Measurements from ENCODE around the gene SNX1. TPM values are rescaled to one million over a fixed set of nuclear protein-coding genes. Genes with fewer than 3 reads are reported as not detected.
"Not testable (repeated sequence)": the region's sequence is repeated elsewhere in the genome, so short reads cannot be mapped to it uniquely, and the experiment has no call there.

Gene SNX1
- polyA plus RNA-seq, 4 donors = 56.5 to 95.7 (median 75.0) TPM

DNA sequence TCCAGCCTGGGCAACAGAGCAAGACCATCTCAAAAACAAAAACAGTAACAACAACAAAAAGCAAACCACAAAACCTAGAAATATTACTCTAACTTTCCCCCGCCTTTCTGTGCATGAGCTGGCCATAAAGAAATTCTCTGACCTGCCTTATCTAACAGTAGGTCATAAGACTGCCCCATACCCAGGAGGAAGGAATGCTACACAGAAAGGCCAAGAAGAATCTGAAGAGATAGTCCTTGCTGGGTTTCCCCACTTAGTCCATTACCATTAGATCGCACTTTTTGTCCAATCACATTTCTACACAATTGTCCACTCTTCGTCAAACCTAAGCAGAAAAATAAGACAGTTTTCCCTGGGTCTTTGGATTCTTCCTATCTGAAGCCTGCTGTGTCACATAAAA, 25.7 kb upstream of the SNX1 start:
- FAIRE-seq (no peak), DNase-seq (peak in 1 of 2 donors; percentile 61)
- Histone ChIP-seq H3K27me3 (ENCODE audit: control insufficient read depth in 3 of 3, insufficient read depth in 3 of 3, low read length in 3 of 3) (no peaks in the 10 kb centered on the region), H3K4me1 (ENCODE audit: control insufficient read depth in 3 of 3, insufficient read depth in 2 of 3, low read depth in 1 of 3, low read length in 2 of 3) (peaks cover 0 to 27% (median 3%) of the 10 kb centered on the region in 3 donors), H3K36me3 (ENCODE audit: control insufficient read depth in 3 of 3, insufficient read depth in 2 of 3, low read depth in 1 of 3, low read length in 3 of 3) (peaks cover 2 to 11% (median 11%) of the 10 kb centered on the region in 3 donors), H3K4me3 (ENCODE audit: low read depth in 1 of 3, low read length in 3 of 3) (no peak overlapping the region), H3K27ac (ENCODE audit: low read depth in 1 of 3, low read length in 2 of 3) (peak overlapping the region in 2 of 3 donors; percentile 15 to 61), H3K9me3 (ENCODE audit: control insufficient read depth in 2 of 2, insufficient read depth in 1 of 2, low read depth in 1 of 2, low read length in 1 of 2) (no peaks in the 10 kb centered on the region)
- 93 to 100% (median 95%) methylated on average over 3 of the region's 3 CpGs for WGBS, 3 donors

DNA sequence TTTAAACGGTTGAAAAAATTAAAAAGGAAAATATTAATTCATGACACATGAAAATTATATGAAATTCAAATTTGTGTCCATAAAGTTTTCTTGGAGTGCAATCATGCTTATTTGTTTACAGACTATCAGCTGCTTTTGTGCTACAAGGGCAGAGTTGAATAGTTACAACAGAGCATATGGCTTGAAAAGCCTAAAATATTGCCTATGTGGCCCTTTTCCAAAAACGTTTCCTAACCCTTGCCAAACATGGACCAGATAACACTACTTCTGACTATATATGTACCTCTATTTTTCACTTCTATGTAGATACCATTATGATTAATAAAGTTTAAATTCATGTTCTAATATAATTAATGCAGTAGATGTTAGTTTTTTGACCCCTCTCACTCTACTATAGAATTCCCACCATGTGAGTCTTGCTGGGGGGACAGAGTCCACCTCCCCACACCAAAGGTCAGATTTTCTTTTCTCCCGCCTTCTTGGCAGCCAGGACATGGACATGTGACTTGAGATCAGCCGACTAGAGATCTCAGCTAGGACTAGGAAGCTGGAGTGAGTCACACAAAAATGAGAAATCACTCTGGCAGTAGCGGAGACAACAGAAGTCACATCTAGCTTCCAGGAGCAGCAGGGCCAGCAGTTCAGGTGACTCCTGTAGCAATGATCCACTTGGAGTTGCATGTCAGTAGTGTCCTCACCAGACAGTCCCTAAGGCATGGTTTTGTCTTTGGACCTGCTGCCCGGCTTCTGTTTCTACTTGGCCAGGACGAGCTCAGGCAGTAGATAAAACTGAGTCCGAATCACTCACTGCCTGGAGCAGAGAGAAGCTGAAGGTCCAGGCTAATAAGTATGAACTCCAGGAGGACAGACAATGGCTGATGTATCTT, 24.6 kb upstream of the SNX1 start:
- WGBS, 3 donors = 49 to 54% (median 50%) methylated on average over 8 of the region's 8 CpGs
- Histone ChIP-seq H3K27me3 (ENCODE audit: control insufficient read depth in 3 of 3, insufficient read depth in 3 of 3, low read length in 3 of 3) (no peaks in the 10 kb centered on the region), H3K4me3 (ENCODE audit: low read depth in 1 of 3, low read length in 3 of 3) (no peak overlapping the region), H3K4me1 (ENCODE audit: control insufficient read depth in 3 of 3, insufficient read depth in 2 of 3, low read depth in 1 of 3, low read length in 2 of 3) (peaks cover 0 to 27% (median 3%) of the 10 kb centered on the region in 3 donors), H3K36me3 (ENCODE audit: control insufficient read depth in 3 of 3, insufficient read depth in 2 of 3, low read depth in 1 of 3, low read length in 3 of 3) (peaks cover 2 to 16% (median 12%) of the 10 kb centered on the region in 3 donors), H3K9me3 (ENCODE audit: control insufficient read depth in 2 of 2, insufficient read depth in 1 of 2, low read depth in 1 of 2, low read length in 1 of 2) (no peaks in the 10 kb centered on the region), H3K27ac (ENCODE audit: low read depth in 1 of 3, low read length in 2 of 3) (peak overlapping the region; percentile 61 to 68 (median 67))
- DNase-seq (peak; percentile 89 to 92), FAIRE-seq (no peak)

DNA sequence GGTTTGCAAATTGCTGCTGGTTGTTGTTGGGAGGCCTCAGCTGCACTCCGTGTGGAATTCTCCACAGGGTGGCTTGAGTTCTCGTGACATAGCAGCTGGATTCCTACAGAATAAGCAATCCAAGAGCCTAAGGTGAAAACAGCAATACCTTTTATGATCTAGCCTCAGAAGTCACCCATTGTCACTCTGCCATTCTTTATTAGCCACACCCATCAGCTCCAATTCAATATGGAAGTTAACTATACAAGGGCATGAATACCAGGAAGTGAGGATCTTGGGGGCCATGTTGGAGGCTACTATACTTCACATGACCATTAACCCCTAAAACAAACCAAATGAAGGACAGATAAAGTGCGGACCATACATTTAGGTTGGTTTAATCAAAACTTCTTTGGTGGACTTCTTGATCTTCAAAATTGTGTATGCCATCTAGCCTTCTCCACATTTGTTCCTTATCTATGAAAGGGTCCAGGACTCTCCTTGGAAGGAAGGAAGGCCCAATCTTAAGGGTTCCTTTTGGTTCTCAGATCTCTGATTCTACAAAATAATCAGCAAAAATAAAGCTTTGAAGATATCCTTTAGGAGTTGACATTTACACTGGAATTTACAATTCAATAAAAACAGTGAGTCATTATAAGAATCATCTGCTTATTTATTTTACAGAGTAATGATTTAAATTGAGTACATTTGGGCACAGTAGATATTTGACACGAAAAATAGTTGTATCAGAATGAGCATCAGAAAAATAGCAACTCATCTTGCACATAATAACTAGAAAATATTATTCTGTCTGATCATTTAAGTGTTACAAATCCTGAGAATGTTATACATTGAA, 23.6 kb upstream of the SNX1 start:
- FAIRE-seq = no peak
- peaks cover 0 to 27% (median 3%) of the 10 kb centered on the region in 3 donors for H3K4me1 ChIP-seq (ENCODE audit: control insufficient read depth in 3 of 3, insufficient read depth in 2 of 3, low read depth in 1 of 3, low read length in 2 of 3)
- peak in 1 of 2 donors; percentile 26 for DNase-seq
- peaks cover 2 to 20% (median 12%) of the 10 kb centered on the region in 3 donors for H3K36me3 ChIP-seq (ENCODE audit: control insufficient read depth in 3 of 3, insufficient read depth in 2 of 3, low read depth in 1 of 3, low read length in 3 of 3)
- WGBS, 3 donors = 88 to 97% (median 95%) methylated on average over 4 of the region's 4 CpGs
- no peaks in the 10 kb centered on the region for H3K9me3 ChIP-seq (ENCODE audit: control insufficient read depth in 2 of 2, insufficient read depth in 1 of 2, low read depth in 1 of 2, low read length in 1 of 2)
- peak overlapping the region; percentile 61 to 68 (median 68) for H3K27ac ChIP-seq (ENCODE audit: low read depth in 1 of 3, low read length in 2 of 3)
- no peaks in the 10 kb centered on the region for H3K27me3 ChIP-seq (ENCODE audit: control insufficient read depth in 3 of 3, insufficient read depth in 3 of 3, low read length in 3 of 3)
- H3K4me3 ChIP-seq (ENCODE audit: low read depth in 1 of 3, low read length in 3 of 3) = no peak overlapping the region

DNA sequence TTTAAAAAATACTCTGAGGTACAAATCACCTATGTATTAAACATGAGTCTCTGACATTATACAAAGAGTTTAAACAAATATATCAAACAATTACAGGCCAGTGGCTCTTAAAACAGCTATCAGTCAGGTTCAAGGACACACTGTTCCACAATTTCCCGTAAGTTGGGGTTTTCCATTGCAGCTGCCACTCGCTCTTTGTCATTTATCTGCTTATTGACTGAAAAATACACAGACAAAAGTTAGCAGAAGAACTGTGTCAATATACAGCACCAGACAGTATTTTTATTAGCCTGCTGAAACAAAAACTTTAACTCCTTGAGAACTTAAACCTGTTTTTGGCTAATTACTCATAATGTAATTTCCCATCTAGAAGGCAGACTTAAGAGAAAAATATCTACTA, 23.0 kb upstream of the SNX1 start:
- Histone ChIP-seq H3K9me3 (ENCODE audit: control insufficient read depth in 2 of 2, insufficient read depth in 1 of 2, low read depth in 1 of 2, low read length in 1 of 2) (no peaks in the 10 kb centered on the region), H3K4me1 (ENCODE audit: control insufficient read depth in 3 of 3, insufficient read depth in 2 of 3, low read depth in 1 of 3, low read length in 2 of 3) (peaks cover 0 to 27% (median 3%) of the 10 kb centered on the region in 3 donors)
- FAIRE-seq = no peak

DNA sequence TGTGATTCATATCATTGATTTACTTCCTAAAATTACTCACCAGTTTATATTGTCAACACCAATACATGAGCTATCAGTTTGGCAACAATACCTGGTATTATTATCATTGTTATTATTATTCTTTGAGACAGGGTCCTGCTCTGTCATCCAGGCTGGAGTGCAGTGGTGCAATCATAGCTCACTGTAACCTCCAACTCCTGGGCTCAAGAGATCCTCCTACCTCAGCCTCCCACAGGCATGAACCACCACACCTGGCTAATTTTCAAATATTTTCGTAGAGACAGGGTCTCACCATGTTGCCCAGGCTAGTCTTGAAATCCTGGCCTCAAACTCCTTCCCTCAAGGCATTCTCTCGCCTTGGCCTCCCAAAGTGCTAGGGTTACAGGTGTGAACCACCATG, 22.3 kb upstream of the SNX1 start:
- Histone ChIP-seq H3K36me3 (ENCODE audit: control insufficient read depth in 3 of 3, insufficient read depth in 2 of 3, low read depth in 1 of 3, low read length in 3 of 3) (peaks cover 2 to 22% (median 12%) of the 10 kb centered on the region in 3 donors), H3K4me1 (ENCODE audit: control insufficient read depth in 3 of 3, insufficient read depth in 2 of 3, low read depth in 1 of 3, low read length in 2 of 3) (peaks cover 0 to 27% (median 3%) of the 10 kb centered on the region in 3 donors)
- not testable (repeated sequence) for H3K4me3 ChIP-seq (ENCODE audit: low read depth in 1 of 3, low read length in 3 of 3); H3K9me3 ChIP-seq (ENCODE audit: control insufficient read depth in 2 of 2, insufficient read depth in 1 of 2, low read depth in 1 of 2, low read length in 1 of 2); FAIRE-seq; H3K27ac ChIP-seq (ENCODE audit: low read depth in 1 of 3, low read length in 2 of 3); H3K27me3 ChIP-seq (ENCODE audit: control insufficient read depth in 3 of 3, insufficient read depth in 3 of 3, low read length in 3 of 3); DNase-seq
- WGBS, 3 donors = 94 to 100% (median 97%) methylated on average over 2 of the region's 2 CpGs

More for the DNA sequence above, 23.0 kb upstream of the SNX1 start:
- peaks cover 2 to 20% (median 12%) of the 10 kb centered on the region in 3 donors for H3K36me3 ChIP-seq (ENCODE audit: control insufficient read depth in 3 of 3, insufficient read depth in 2 of 3, low read depth in 1 of 3, low read length in 3 of 3)
- 84 to 88% (median 88%) methylated on average over 2 of the region's 2 CpGs for WGBS, 3 donors
- peak overlapping the region in 1 of 3 donors; percentile 42 for H3K27ac ChIP-seq (ENCODE audit: low read depth in 1 of 3, low read length in 2 of 3)
- no peaks in the 10 kb centered on the region for H3K27me3 ChIP-seq (ENCODE audit: control insufficient read depth in 3 of 3, insufficient read depth in 3 of 3, low read length in 3 of 3)
- no peak for DNase-seq
- no peak overlapping the region for H3K4me3 ChIP-seq (ENCODE audit: low read depth in 1 of 3, low read length in 3 of 3)

DNA sequence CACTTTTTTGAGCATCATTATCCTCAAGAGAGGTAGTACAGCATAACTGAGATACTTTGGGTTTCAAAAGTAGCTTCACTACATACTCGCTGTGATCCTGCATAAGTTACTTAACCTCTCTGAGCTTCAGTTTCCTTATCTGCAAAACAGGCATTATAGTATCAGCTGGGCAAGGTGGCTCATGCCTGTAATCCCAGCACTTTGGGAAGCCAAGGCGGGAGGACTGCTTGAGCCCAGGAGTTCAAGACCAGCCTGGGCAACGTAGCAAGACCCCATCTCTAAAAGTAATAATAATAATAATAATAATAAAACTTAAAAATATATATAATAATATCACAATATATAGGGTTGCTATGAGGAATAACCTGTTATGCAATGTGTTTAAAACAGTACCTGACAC, 13.0 kb upstream of the SNX1 start:
- WGBS, 3 donors = 80 to 84% (median 82%) methylated on average over 3 of the region's 3 CpGs
- no peak for FAIRE-seq
- peaks cover 7 to 49% (median 9%) of the 10 kb centered on the region in 3 donors for H3K36me3 ChIP-seq (ENCODE audit: control insufficient read depth in 3 of 3, insufficient read depth in 2 of 3, low read depth in 1 of 3, low read length in 3 of 3)
- no peak for DNase-seq
- H3K27ac ChIP-seq (ENCODE audit: low read depth in 1 of 3, low read length in 2 of 3) = no peak overlapping the region
- no peaks in the 10 kb centered on the region for H3K9me3 ChIP-seq (ENCODE audit: control insufficient read depth in 2 of 2, insufficient read depth in 1 of 2, low read depth in 1 of 2, low read length in 1 of 2)
- H3K4me3 ChIP-seq (ENCODE audit: low read depth in 1 of 3, low read length in 3 of 3) = no peak overlapping the region
- H3K4me1 ChIP-seq (ENCODE audit: control insufficient read depth in 3 of 3, insufficient read depth in 2 of 3, low read depth in 1 of 3, low read length in 2 of 3) = no peaks in the 10 kb centered on the region
- no peaks in the 10 kb centered on the region for H3K27me3 ChIP-seq (ENCODE audit: control insufficient read depth in 3 of 3, insufficient read depth in 3 of 3, low read length in 3 of 3)

DNA sequence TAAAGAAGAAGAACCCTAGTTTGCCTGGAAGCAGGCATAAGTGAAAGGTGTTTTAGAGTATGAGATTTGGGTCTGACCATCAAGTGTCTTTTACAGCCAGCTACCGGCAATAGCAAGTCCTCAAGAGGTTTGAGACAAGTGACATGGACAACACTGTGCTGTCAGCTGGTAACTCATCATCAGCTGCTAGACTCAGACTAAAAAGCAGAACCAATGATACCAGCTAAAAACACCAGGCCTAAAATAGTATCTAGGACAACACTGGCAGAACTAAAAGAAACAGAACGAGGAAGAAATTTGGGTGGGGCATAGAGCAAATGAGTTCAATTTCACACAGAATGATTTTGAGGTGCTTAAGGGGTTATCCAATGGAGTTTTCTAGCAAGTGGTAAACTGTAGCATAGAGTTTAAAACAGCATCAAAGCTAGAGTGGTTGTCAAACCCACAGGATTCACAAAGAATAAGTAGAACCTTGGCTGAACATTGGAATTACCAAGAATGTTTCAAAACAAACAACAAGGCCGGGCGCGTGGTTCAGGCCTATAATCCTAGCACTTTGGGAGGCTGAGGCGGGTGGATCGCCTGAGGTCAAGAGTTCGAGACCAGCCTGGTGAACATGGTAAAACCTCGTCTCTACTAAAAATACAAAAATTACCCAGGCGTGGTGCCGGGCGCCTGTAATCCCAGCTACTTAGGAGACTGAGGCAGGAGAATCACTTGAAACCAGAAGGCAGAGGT, 6.1 kb upstream of the SNX1 start:
- no peak for DNase-seq
- H3K27ac ChIP-seq (ENCODE audit: low read depth in 1 of 3, low read length in 2 of 3) = peak overlapping the region in 1 of 3 donors; percentile 23
- WGBS, 3 donors = 76 to 84% (median 79%) methylated on average over 12 of the region's 12 CpGs
- no peaks in the 10 kb centered on the region for H3K27me3 ChIP-seq (ENCODE audit: control insufficient read depth in 3 of 3, insufficient read depth in 3 of 3, low read length in 3 of 3)
- H3K9me3 ChIP-seq (ENCODE audit: control insufficient read depth in 2 of 2, insufficient read depth in 1 of 2, low read depth in 1 of 2, low read length in 1 of 2) = no peaks in the 10 kb centered on the region
- no peak overlapping the region for H3K4me3 ChIP-seq (ENCODE audit: low read depth in 1 of 3, low read length in 3 of 3)
- peaks cover 4 to 29% (median 8%) of the 10 kb centered on the region in 3 donors for H3K36me3 ChIP-seq (ENCODE audit: control insufficient read depth in 3 of 3, insufficient read depth in 2 of 3, low read depth in 1 of 3, low read length in 3 of 3)
- H3K4me1 ChIP-seq (ENCODE audit: control insufficient read depth in 3 of 3, insufficient read depth in 2 of 3, low read depth in 1 of 3, low read length in 2 of 3) = peaks cover 0 to 11% (median 3%) of the 10 kb centered on the region in 3 donors
- FAIRE-seq = no peak
